Measurements from ENCODE around the gene ZNF256. TPM values are rescaled to one million over a fixed set of nuclear protein-coding genes. Genes with fewer than 3 reads are reported as not detected.

ZNF256 gene
- total and polyA plus RNA-seq, 10 of the 15 experiments (the other 5 are each of a cell fraction or from before 2014, with no cell fraction given), result 1.0 to 7.5 (median 4.3) TPM

DNA sequence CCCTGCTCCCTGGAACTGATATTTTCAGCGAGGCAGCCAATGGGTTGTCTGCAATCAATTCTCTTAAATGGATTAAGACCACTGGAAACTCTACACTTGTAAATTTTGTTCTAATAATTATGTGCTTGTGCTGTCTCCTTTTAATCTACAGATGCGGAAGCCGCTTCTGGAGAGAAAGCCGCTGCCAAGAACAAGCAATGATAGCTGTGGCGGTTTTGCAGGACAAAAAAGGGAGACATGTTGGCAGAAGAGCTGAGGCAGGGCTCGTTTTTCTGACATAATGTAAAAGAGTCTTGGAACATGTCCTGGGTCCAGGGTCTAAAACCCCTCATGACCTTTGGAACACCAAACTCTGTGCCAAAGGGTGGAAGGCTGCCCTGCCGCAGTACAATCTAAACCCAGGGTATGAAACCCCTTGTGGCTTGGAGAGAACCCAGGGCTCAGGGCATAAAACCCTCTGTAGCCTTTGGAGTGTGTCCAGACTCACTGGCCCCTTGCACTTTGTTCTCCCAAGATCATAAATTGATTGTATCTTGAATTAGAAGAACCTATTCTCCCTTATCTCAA lies 43.8 kb downstream of the ZNF256 start:
- H3K79me2 ChIP-seq (ENCODE audit: control insufficient read depth, insufficient read depth, low read length), result no peaks in the 10 kb centered on the region
- ChIA-PET SMC1A (ENCODE audit: uncharacterized antibody, unreplicated experiment) (interaction anchor here (1.1 to 1.6 kb wide), 3 partner anchors 16 to 165 kb away, joined by 3 read pairs; no protein-coding TSS in a partner anchor), CTCF (interaction anchor here (0.6 to 1.3 kb wide), 4 partner anchors 8 to 497 kb away, joined by 3 to 5 read pairs (median 3); no protein-coding TSS in a partner anchor), POLR2A (no interaction called here), RAD21 (ENCODE audit: unreplicated experiment) (no interaction called here)
- no TSS peak for BruUV-seq (replicated peaks)
- H4K20me1 ChIP-seq (ENCODE audit: control insufficient read depth, insufficient read depth), result no peaks in the 10 kb centered on the region
- DNase-seq (ENCODE audit: low read depth, low spot score), result no peak
- no peak overlapping the region for H3K4me2 ChIP-seq (ENCODE audit: control insufficient read depth, insufficient read depth)
- H3K4me3 ChIP-seq, result no peak overlapping the region
- H3K9ac ChIP-seq (ENCODE audit: control insufficient read depth, insufficient read depth, low read length), result no peak overlapping the region
- no peak for ATAC-seq
- peaks cover 1% of the 10 kb centered on the region for H3K9me3 ChIP-seq (replicated peaks; ENCODE audit: control insufficient read depth, insufficient read depth, low read length)
- H3K27me3 ChIP-seq (replicated peaks in 1 of 2; ENCODE audit: control insufficient read depth in 2 of 2, insufficient read depth in 2 of 2, low read length in 1 of 2), result no peaks in the 10 kb centered on the region
- peaks cover 0 to 3% of the 10 kb centered on the region in 2 experiments; a peak in 3 of 4 replicates for H3K36me3 ChIP-seq (ENCODE audit: control insufficient read depth in 2 of 2, insufficient read depth in 2 of 2, low read length in 1 of 2)
- 70% methylated on average over 7 of the region's 7 CpGs for WGBS (ENCODE audit: insufficient coverage, insufficient replicate concordance, low lambda C conversion rate, missing lambda C conversion rate)
- no peak for FAIRE-seq
- H3K27ac ChIP-seq (ENCODE audit: control insufficient read depth, insufficient read depth), result no peak overlapping the region
- in situ Hi-C loops (cut with MboI), result no loop called here
- H3K4me1 ChIP-seq (ENCODE audit: control insufficient read depth, insufficient read depth, low read length), result no peaks in the 10 kb centered on the region
- H2AFZ ChIP-seq (ENCODE audit: control insufficient read depth, low read depth, low read length), result no peak overlapping the region
- intact Hi-C loops (cut with micrococcal nuclease; ENCODE audit: unreplicated experiment), result loop anchor here (2.0 kb wide), 1 partner anchor 165 kb away; no protein-coding TSS in a partner anchor
- TF ChIP-seq, protein P1, sequence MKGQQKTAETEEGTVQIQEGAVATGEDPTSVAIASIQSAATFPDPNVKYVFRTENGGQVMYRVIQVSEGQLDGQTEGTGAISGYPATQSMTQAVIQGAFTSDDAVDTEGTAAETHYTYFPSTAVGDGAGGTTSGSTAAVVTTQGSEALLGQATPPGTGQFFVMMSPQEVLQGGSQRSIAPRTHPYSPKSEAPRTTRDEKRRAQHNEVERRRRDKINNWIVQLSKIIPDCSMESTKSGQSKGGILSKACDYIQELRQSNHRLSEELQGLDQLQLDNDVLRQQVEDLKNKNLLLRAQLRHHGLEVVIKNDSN (IDR thresholded peaks at IDR 0.05; ENCODE audit: borderline replicate concordance, extremely low read length, insufficient read depth, low read depth, low read length), result no peak
- TF ChIP-seq JUNB (IDR thresholded peaks at IDR 0.05), result no peak
- no peak for TF ChIP-seq EED (IDR thresholded peaks at IDR 0.05; ENCODE audit: low read depth)
- no peak for TF ChIP-seq BACH1 (IDR thresholded peaks at IDR 0.05; ENCODE audit: borderline replicate concordance)
- no peak for TF ChIP-seq HDAC6 (IDR thresholded peaks at IDR 0.05; ENCODE audit: unreplicated experiment)
- TF ChIP-seq RAD51 (IDR thresholded peaks at IDR 0.05), result no peak
- TF ChIP-seq LARP7 (IDR thresholded peaks at IDR 0.05), result no peak
- no peak for TF ChIP-seq CBX5 (IDR thresholded peaks at IDR 0.05; ENCODE audit: low read depth)
- no peak for TF ChIP-seq FOXM1 (IDR thresholded peaks at IDR 0.05; ENCODE audit: low read depth, low read length)
- TF ChIP-seq ZBTB33 (IDR thresholded peaks at IDR 0.05), result no peak
- TF ChIP-seq WRNIP1 (IDR thresholded peaks at IDR 0.05; ENCODE audit: borderline replicate concordance, low read depth, low read length), result no peak
- TF ChIP-seq HDAC2 (IDR thresholded peaks at IDR 0.05), result no peak
- TF ChIP-seq, protein P2, sequence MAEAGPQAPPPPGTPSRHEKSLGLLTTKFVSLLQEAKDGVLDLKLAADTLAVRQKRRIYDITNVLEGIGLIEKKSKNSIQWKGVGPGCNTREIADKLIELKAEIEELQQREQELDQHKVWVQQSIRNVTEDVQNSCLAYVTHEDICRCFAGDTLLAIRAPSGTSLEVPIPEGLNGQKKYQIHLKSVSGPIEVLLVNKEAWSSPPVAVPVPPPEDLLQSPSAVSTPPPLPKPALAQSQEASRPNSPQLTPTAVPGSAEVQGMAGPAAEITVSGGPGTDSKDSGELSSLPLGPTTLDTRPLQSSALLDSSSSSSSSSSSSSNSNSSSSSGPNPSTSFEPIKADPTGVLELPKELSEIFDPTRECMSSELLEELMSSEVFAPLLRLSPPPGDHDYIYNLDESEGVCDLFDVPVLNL (IDR thresholded peaks at IDR 0.05; ENCODE audit: low read depth, low read length), result no peak
- no peak for TF ChIP-seq SREBF2 (IDR thresholded peaks at IDR 0.05; ENCODE audit: low read length)
- TF ChIP-seq MTA3 (IDR thresholded peaks at IDR 0.05; ENCODE audit: borderline replicate concordance, low read length), result no peak
- TF ChIP-seq, protein P3, sequence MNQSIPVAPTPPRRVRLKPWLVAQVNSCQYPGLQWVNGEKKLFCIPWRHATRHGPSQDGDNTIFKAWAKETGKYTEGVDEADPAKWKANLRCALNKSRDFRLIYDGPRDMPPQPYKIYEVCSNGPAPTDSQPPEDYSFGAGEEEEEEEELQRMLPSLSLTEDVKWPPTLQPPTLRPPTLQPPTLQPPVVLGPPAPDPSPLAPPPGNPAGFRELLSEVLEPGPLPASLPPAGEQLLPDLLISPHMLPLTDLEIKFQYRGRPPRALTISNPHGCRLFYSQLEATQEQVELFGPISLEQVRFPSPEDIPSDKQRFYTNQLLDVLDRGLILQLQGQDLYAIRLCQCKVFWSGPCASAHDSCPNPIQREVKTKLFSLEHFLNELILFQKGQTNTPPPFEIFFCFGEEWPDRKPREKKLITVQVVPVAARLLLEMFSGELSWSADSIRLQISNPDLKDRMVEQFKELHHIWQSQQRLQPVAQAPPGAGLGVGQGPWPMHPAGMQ (IDR thresholded peaks at IDR 0.05; ENCODE audit: borderline replicate concordance), result no peak
- no peak for TF ChIP-seq IKZF2 (IDR thresholded peaks at IDR 0.05)
- no peak for TF ChIP-seq POU2F2 (IDR thresholded peaks at IDR 0.05; ENCODE audit: borderline replicate concordance, low read depth, low read length)
